GM12864 (cell line): ENCODE measurements around the gene MAT2A.

Experiments used
- DNase-seq: peaks from one replicate; pipeline ENCODE4 v3.0.0-alpha.2; 2011; ENCODE audit warnings: low read depth
- H3K4me3 ChIP-seq: 2 replicates; pipeline ENCODE4 v1.5.1; 2011; ENCODE audit warnings: mild to moderate bottlenecking, low read depth, low read length, control low read depth
- CTCF ChIP-seq: IDR thresholded peaks from 2 replicates; pipeline ENCODE4 v1.5.1; 2011; ENCODE audit warnings: low read depth, mild to moderate bottlenecking, moderate library complexity, low read length, control low read depth, inconsistent platforms; ENCODE audit errors: missing control alignments

Gene MAT2A

GRCh38 chr2:85503168-85503850, 35.7 kb upstream of the MAT2A start:
- DNase-seq: no peak
- no peak overlapping the region for H3K4me3 ChIP-seq
- TF ChIP-seq CTCF: no peak

- no peak for TF ChIP-seq CTCF
- no peak overlapping the region for H3K4me3 ChIP-seq
- DNase-seq: no peak
Observed at GRCh38 chr2:85503851-85504777, 34.9 kb upstream of the MAT2A start.

GRCh38 chr2:85504778-85505261, 34.1 kb upstream of the MAT2A start:
- no peak for DNase-seq
- TF ChIP-seq CTCF: no peak
- no peak overlapping the region for H3K4me3 ChIP-seq

- no peak overlapping the region for H3K4me3 ChIP-seq
- TF ChIP-seq CTCF: no peak
- no peak for DNase-seq
Observed at GRCh38 chr2:85505551-85506238, 33.3 kb upstream of the MAT2A start.

GRCh38 chr2:85506768-85507181, 32.2 kb upstream of the MAT2A start:
- no peak overlapping the region for H3K4me3 ChIP-seq
- TF ChIP-seq CTCF: no peak
- DNase-seq: no peak

GRCh38 chr2:85511008-85511811, 27.8 kb upstream of the MAT2A start:
- no peak overlapping the region for H3K4me3 ChIP-seq
- no peak for TF ChIP-seq CTCF
- no peak for DNase-seq
